IMR-90 (cell line): ENCODE measurements around the gene MIPEP. TPM values are rescaled to one million over a fixed set of nuclear protein-coding genes. Genes with fewer than 3 reads are reported as not detected.
A peak's percentile ranks its signal among the peaks of the same experiment; 100 is the strongest.

Source experiments
- ATAC-seq: fragments of 200-7000 bp; cut with Tn5 transposase; 2 replicates; pipeline ENCODE4 v1.9.1; 2020; ENCODE audit warnings: low read depth, mild to moderate bottlenecking, moderate library complexity
- BruUV-seq: library from RNA; stranded (reverse); fragments of 400-500 nt; replicated peaks from 2 replicates; lab custom pipeline; 2021; lab: Mats Ljungman, UMichigan
- CTCF ChIA-PET: fragments of 300-600 bp; formaldehyde crosslinking; extraction: SDS; loops from one replicate; lab custom pipeline; 2021; ENCODE audit warnings: antibody characterized with exemption; lab: Yijun Ruan, JAX
- POLR2A ChIA-PET: fragments of 300-600 bp; sonication (Branson Sonifier 250); formaldehyde crosslinking; loops from one replicate; lab custom pipeline; 2022; ENCODE audit warnings: antibody characterized with exemption; ENCODE audit not compliant: unreplicated experiment; lab: Charles Lee
- DNase-seq: peaks from one replicate; pipeline ENCODE4 v3.0.0; 2013
- H2AFZ ChIP-seq: replicated peaks from 2 replicates; pipeline ENCODE3; 2013; ENCODE audit warnings: low read length, mild to moderate bottlenecking; ENCODE audit not compliant: poor library complexity
- H2AK5ac ChIP-seq: 2 replicates; pipeline ENCODE4 v1.6.1; 2013; ENCODE audit warnings: low read depth, low read length, inconsistent platforms
- H2AK9ac ChIP-seq: replicated peaks from 2 replicates; pipeline ENCODE3; 2013; ENCODE audit warnings: mild to moderate bottlenecking, low read depth, low read length, moderate library complexity; ENCODE audit not compliant: poor library complexity
- H2BK120ac ChIP-seq: 2 replicates; pipeline ENCODE4 v1.6.1; 2013; ENCODE audit warnings: low read depth, low read length, inconsistent platforms
- H2BK15ac ChIP-seq: 3 replicates; pipeline ENCODE4 v1.6.1; 2013; ENCODE audit warnings: low read depth, low read length, inconsistent platforms
- H2BK20ac ChIP-seq: 2 replicates; pipeline ENCODE4 v1.6.1; 2013; ENCODE audit warnings: low read depth, mild to moderate bottlenecking, inconsistent platforms, low read length, moderate library complexity
- H2BK5ac ChIP-seq: 2 replicates; pipeline ENCODE4 v1.6.1; 2013; ENCODE audit warnings: mild to moderate bottlenecking, low read depth, low read length, inconsistent platforms; ENCODE audit not compliant: poor library complexity, severe bottlenecking
- H3K14ac ChIP-seq: replicated peaks from 2 replicates; pipeline ENCODE4 v1.6.1; 2013; ENCODE audit warnings: low read depth, low read length, inconsistent platforms
- H3K18ac ChIP-seq: 2 replicates; pipeline ENCODE4 v1.6.1; 2013; ENCODE audit warnings: low read depth, low read length, control low read depth
- H3K23ac ChIP-seq: 2 replicates; pipeline ENCODE4 v1.6.1; 2013; ENCODE audit warnings: low read depth, low read length, inconsistent platforms
- H3K27ac ChIP-seq: 2 replicates; pipeline ENCODE4 v1.5.1; 2013; ENCODE audit warnings: mild to moderate bottlenecking, control low read depth, low read length; ENCODE audit not compliant: insufficient read depth
- H3K27me3 ChIP-seq: 2 replicates; pipeline ENCODE4 v1.6.1; 2013; ENCODE audit warnings: low read length; ENCODE audit not compliant: control insufficient read depth, insufficient read depth
- H3K36me3 ChIP-seq: 2 replicates; pipeline ENCODE4 v1.6.1; 2013; ENCODE audit warnings: low read length, mixed read lengths; ENCODE audit not compliant: control insufficient read depth, insufficient read depth
- H3K4ac ChIP-seq: 2 replicates; pipeline ENCODE4 v1.6.1; 2013; ENCODE audit warnings: low read depth, low read length, inconsistent platforms
- H3K4me1 ChIP-seq: 2 replicates; pipeline ENCODE4 v1.6.1; 2013; ENCODE audit warnings: low read length, mixed read lengths; ENCODE audit not compliant: control insufficient read depth, insufficient read depth
- H3K4me2 ChIP-seq: 2 replicates; pipeline ENCODE4 v1.6.1; 2013; ENCODE audit warnings: low read depth, mild to moderate bottlenecking, control low read depth, low read length, moderate library complexity
- H3K4me3 ChIP-seq: 2 replicates; pipeline ENCODE4 v1.5.1; 2013; ENCODE audit warnings: low read depth, mild to moderate bottlenecking, control low read depth, low read length, moderate library complexity; ENCODE audit not compliant: insufficient read depth
- H3K56ac ChIP-seq: 2 replicates; pipeline ENCODE4 v1.6.1; 2013; ENCODE audit warnings: low read length, inconsistent platforms; ENCODE audit not compliant: insufficient read depth; ENCODE audit errors: extremely low read depth
- H3K79me1 ChIP-seq, 2 experiments: 2 replicates each; pipeline ENCODE4 v1.6.1; 2013; ENCODE audit warnings: low read length in 2 of 2, inconsistent platforms in 1 of 2, low read depth in 1 of 2
- H3K9ac ChIP-seq: 2 replicates; pipeline ENCODE4 v1.6.1; 2013; ENCODE audit warnings: low read depth, low read length, control low read depth
- H3K9me1 ChIP-seq: 2 replicates; pipeline ENCODE4 v1.6.1; 2013; ENCODE audit warnings: low read length, inconsistent platforms; ENCODE audit not compliant: insufficient read depth
- H3K9me3 ChIP-seq: 2 replicates; pipeline ENCODE4 v1.6.1; 2013; ENCODE audit warnings: low read length; ENCODE audit not compliant: control insufficient read depth, insufficient read depth
- H4K20me1 ChIP-seq: 2 replicates; pipeline ENCODE4 v1.6.1; 2013; ENCODE audit warnings: low read length, inconsistent platforms; ENCODE audit not compliant: insufficient read depth
- H4K5ac ChIP-seq: 2 replicates; pipeline ENCODE4 v1.6.1; 2013; ENCODE audit warnings: mild to moderate bottlenecking, low read depth, low read length, control low read depth
- H4K8ac ChIP-seq, 2 experiments: 2 replicates each; pipeline ENCODE4 v1.6.1; 2013; ENCODE audit warnings: low read depth in 2 of 2, low read length in 2 of 2, control low read depth in 1 of 2, inconsistent platforms in 1 of 2
- H4K91ac ChIP-seq: 2 replicates; pipeline ENCODE4 v1.6.1; 2013; ENCODE audit warnings: low read depth, low read length, inconsistent platforms; ENCODE audit not compliant: insufficient read depth
- FOS ChIP-seq: fragments of 150-350 bp; IDR thresholded peaks from 2 replicates; pipeline ENCODE4 v1.6.1; 2016; ENCODE audit warnings: low read depth, low read length
- MXI1 ChIP-seq: IDR thresholded peaks from 2 replicates; pipeline ENCODE4 v1.6.1; 2012; ENCODE audit warnings: low read depth, mild to moderate bottlenecking, low read length, moderate library complexity, borderline replicate concordance
- WGBS, 2 experiments: methylation state at CpG; one replicate each; pipeline versions ENCODE4 v1.1.5 to v1.1.7; 2013; ENCODE audit warnings: missing lambda C conversion rate in 2 of 2; ENCODE audit not compliant: insufficient read length in 1 of 2; ENCODE audit errors: extremely low coverage in 2 of 2; 5-methylcytosine and 5-hydroxymethylcytosine counted together
- dilution Hi-C: fragments of 300-500 bp; cut with HindIII; formaldehyde crosslinking; loops from one replicate; pipeline ENCODE4 v1.14.3; 2018; ENCODE audit warnings: low sequenced_read_pairs; ENCODE audit not compliant: unreplicated experiment
- in situ Hi-C: fragments of 300-500 bp; cut with MboI; formaldehyde crosslinking; loops from 3 replicates; pipeline ENCODE4 v1.14.3; 2019; ENCODE audit warnings: low sequenced_read_pairs, inconsistent platforms, mixed read lengths
- intact Hi-C: fragments of 100-400 bp; cut with micrococcal nuclease; formaldehyde crosslinking; loops from 2 replicates; pipeline ENCODE4 v1.10.0; 2022
- polyA plus RNA-seq, 3 experiments: library from polyadenylated mRNA; depleted of rRNA; stranded (reverse); fragments of >200 nt; gene quantifications; 2 replicates each; pipeline ENCODE4 v1.2.3, GENCODE V29; 2012; ENCODE audit warnings: low replicate concordance in 1 of 3
- total RNA-seq: library from RNA; depleted of rRNA; stranded (reverse); fragments of >200 nt; gene quantifications from 2 replicates; pipeline ENCODE4 v1.2.3, GENCODE V29; 2012

Gene MIPEP
- total and polyA plus RNA-seq, 2 of the 4 experiments (the other 2 are of a cell fraction) = 15.0 to 21.5 TPM

GRCh38 chr13:23753458-23753857 lies 135.7 kb downstream of the MIPEP start:
- WGBS, 2 experiments = no CpG with 5 or more reads among the region's 1 CpG
- Histone ChIP-seq H3K9ac (peak overlapping the region; percentile 39; the same call in 1 of the 2 replicates), H3K79me1 (peaks cover 0 to 7% of the 10 kb centered on the region in 2 experiments; a peak in 2 of 4 replicates), H2AFZ (no peak overlapping the region), H3K9me3 (no peaks in the 10 kb centered on the region), H3K23ac (peak overlapping the region; percentile 28; the same call in 1 of the 2 replicates), H3K9me1 (peaks cover 20% of the 10 kb centered on the region), H2BK120ac (peak overlapping the region; percentile 95), H3K27ac (peak overlapping the region; percentile 99; the same call in 1 of the 2 replicates), H2BK15ac (peak overlapping the region; percentile 41; the same call in 1 of the 3 replicates), H4K20me1 (no peaks in the 10 kb centered on the region), H2AK9ac (no peak overlapping the region), H3K4me2 (peak overlapping the region; percentile 56; the same call in 1 of the 2 replicates), H3K36me3 (peaks cover 6% of the 10 kb centered on the region; the same call in 1 of the 2 replicates), H4K91ac (peak overlapping the region; percentile 86), H3K27me3 (no peaks in the 10 kb centered on the region), H2AK5ac (peak overlapping the region; percentile 54; the same call in 1 of the 2 replicates), H3K4ac (peak overlapping the region; percentile 26; the same call in 1 of the 2 replicates), H3K4me3 (no peak overlapping the region), H4K8ac (peak overlapping the region; percentile 69 to 86), H3K18ac (peak overlapping the region; percentile 94), H3K56ac (peak overlapping the region; percentile 79; the same call in 1 of the 2 replicates), H4K5ac (peak overlapping the region; percentile 91), H2BK20ac (peak overlapping the region; percentile 90), H3K4me1 (peaks cover 28% of the 10 kb centered on the region), H2BK5ac (peak overlapping the region; percentile 96), H3K14ac (peak overlapping the region; percentile 80)
- DNase-seq (peak; percentile 68), ATAC-seq (peak; percentile 71)
- dilution Hi-C loops (no loop called here), in situ Hi-C loops (no loop called here), intact Hi-C loops (loop anchor here (5.0 kb wide), 1 partner anchor 76 kb away; no protein-coding TSS in a partner anchor)
- no TSS peak for BruUV-seq
- ChIA-PET CTCF (interaction anchor here (1.4 kb wide), 1 partner anchor 12 kb away, joined by 3 read pairs; no protein-coding TSS in a partner anchor), POLR2A (no interaction called here)
- no peak for TF ChIP-seq MXI1
- TF ChIP-seq FOS = peak; percentile 32; the same call in 1 of the 2 replicates
